Stimulated activated CD8-positive, alpha-beta memory T cell treated with anti-CD3 and anti-CD28 coated beads, Interleukin-12 subunit alpha, Interleukin-12 subunit beta, amount 100 ng/mL, for 24 hours (primary cell): ENCODE measurements around the gene TMPRSS9.
"Not testable (repeated sequence)": the region's sequence is repeated elsewhere in the genome, so short reads cannot be mapped to it uniquely, and the experiment has no call there.

Experiments used
- DNase-seq: peaks from one replicate; pipeline ENCODE4 v3.0.0-alpha.2; 2020; ENCODE audit errors: extremely low read depth

TMPRSS9 gene

DNA sequence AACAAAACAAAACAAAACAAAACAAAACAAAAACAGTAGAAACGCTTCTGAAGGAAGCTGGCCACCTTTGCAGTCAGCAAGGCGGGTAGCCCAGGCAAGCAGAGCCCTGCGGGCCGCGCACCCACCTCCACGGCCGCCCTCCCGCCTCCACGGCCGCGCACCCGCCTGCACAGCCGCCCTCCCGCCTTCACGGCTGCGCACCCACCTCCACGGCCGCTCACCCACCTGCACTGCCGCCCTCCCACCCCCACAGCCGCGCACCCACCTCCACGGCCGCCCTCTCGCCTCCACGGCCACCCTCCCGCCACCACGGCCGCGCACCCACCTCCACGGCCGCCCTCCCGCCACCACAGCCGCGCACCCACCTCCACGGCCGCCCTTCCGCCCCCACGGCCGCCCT, 76.3 kb downstream of the TMPRSS9 start:
- no peak for DNase-seq

DNA sequence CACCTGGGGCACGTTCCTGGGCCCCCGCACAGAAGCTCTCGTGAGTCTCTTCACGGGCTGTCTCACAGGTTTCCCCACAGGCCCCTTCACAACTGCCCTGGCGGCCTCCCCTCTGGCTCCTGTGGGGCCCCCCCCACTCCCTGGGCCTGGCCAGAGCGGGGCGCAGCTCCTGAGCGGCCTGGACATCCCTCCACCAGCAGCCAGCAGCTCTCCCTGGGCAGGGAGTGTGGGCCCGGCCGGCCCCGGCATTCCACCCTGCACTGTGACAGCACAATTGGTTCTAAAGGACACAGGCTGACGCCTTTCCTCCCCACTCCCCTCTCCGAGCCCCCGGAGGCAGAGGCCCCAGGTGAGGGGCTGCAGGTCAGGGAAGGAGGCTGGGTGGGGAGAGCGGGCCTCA, 76.9 kb downstream of the TMPRSS9 start:
- no peak for DNase-seq

DNA sequence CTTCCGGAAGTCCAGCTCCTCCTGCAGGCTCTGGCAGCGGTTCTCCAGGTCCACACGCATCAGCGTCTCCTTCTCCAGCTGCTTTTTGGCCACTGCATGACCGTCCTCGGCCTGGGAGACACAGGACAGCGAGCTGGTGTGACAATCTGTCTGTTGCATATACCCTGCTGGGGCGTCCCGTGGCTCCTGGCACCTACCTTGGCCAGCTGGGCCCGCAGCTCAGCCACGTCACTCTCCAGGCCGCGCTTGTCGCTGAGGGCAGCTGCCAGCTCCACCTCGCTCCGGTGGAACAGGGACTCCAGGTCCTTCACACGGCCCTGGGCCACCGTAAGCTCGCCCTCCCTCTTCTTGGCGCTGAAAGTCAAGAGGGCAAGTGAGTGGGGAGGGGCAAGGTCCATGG, 78.1 kb downstream of the TMPRSS9 start:
- no peak for DNase-seq

DNA sequence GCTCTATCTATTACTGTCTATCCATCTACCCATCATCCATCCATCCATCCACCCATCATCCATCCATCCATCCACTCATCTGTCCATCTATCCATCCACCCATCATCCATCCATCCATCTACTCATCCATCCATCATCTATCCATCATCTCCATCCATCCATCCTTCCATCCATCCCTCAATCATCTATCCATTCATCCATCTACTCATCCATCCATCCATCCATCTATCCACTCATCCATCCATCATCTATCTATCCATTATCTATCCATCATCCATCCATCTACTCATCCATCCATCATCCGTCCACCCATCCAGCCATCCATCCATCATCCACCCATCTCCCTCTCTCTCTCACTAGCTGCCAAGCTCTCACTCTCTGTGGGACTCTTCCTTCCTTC, 80.5 kb downstream of the TMPRSS9 start:
- no peak for DNase-seq

DNA sequence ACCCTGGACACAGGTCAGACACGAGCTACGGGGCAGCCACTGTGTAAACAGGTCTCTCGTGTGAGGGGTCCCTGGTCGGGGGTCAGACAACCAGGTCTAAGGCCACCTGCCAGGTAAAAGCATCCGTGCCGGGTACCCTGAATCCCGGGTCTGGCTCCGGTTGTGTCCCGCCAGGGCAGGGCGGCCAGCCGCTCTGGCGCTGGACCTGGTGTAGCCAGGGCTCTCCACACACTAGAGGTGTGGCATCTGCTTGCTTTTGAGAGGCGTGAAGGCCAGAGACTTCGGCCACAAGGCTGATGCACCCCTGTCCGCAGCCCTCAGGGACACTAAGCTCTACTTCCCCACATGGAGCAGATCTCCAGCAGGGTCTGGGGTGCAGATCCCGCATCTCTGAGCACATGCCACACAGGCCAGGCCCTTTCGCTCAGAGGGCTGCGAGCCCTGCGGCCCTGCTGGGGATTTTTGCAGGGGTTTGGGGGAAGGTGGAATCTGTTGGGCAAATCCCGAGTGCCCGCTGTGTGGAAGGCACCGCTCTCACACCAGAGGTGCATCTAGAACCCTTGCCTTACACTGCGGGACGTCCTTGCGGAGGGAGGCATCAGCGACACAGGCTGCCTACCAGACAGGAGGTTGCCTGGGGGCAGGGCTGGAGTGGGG, 81.2 kb downstream of the TMPRSS9 start:
- DNase-seq = no peak

DNA sequence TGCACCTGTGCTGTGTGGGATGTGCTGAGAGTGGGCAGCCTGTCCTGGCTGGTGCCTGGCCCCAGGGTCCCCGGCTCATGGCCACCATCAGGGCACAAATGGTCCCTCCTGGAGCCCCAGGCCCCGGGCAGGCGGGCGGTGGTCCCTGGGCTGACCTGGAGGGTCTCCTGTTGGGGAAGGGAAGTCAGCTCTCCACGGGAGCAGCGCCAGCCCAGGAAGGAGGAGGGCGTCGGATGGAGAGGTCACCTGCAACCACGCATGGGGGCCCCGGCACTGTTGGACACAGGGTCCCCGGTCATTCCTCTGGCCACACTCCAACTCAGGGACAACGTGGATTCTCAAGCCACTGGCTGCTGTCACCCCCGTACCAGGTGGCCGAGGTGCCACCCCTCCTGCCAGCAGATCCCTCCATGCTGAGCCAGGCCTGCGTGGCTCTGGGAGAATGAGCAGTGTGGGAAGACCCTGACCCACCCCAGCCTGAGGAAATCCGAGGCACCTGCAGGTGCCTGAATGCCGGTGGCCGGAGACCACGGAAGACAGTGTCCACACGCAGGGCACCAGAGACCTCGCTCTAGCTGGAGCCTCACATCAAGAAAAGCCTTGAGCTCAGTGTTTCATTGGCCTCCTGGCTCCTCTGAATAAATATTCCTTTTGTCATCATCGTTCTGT, 83.2 kb downstream of the TMPRSS9 start:
- no peak for DNase-seq

DNA sequence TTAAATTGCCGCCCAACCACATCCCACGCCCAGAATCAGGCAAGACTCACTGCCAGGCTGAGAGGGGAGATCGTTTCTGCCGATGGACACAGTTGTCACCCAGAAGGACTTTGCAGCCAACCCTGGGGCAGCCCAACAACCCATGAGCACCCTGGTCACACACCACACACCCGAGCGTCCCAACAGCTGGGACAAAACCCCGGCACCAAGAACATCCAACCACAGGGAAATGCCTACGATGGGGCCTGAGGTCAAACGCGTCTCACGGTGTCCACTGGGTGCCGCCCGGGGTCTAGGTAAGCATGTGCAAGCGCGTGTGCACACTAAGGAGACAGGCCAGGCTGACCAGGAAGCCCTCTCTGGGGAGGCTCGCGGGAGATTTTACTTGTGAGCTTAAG, 83.7 kb downstream of the TMPRSS9 start:
- DNase-seq = no peak

DNA sequence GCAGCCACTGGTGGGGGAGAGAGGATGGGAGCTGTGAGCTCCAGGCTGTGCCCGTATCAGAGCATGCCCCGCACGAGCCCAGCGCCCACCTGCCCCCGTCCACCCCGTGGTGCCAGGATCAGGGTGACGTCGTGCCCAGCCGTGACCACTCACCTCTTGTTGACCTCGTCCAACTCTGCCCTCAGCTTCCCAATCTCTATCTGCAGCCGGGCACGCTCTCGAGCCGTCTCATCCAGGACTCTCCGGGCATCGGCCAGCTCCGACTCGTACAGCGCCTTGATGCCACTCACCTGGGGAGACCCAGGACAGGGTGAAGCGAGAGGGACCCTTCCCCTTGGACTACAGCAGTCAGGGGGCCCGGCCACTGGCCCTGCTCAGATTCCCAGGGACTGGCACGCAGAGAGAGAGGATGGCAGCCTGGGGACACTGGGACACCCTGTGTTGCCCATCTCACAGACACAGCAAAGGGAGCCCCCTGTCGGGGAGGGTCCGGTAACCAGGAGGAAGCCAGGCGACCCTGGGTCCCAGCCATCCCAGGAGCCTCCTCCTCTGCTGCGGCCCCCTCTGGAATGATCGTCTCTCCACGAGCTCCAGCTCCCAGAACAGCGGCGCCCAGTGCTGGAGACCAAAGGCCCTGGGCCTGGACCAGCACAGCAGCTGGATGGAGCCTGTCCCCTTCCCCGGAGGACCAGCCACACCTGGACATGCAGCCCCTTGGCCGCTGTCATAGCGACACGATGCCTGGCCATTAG, 84.4 kb downstream of the TMPRSS9 start:
- DNase-seq = no peak

DNA sequence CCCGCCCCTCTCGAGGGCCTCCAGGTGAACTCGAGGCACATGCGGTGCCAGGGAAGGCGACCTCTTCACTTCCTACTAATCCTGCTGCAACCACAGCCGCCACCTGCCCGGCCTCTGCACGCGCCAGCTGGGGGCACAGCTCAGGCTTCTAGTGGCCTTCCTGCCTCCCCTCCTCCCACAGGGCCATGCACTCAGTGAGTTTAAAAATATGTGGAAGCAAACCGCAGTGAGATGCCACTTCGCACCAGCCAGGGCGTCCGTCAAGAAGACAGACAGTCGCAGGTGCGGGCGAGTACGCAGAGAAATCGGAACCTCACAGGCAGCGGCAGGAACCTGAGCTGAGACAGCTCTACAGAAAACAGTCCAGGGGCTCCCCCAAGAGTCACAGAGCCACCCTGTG, 86.3 kb downstream of the TMPRSS9 start:
- no peak for DNase-seq

DNA sequence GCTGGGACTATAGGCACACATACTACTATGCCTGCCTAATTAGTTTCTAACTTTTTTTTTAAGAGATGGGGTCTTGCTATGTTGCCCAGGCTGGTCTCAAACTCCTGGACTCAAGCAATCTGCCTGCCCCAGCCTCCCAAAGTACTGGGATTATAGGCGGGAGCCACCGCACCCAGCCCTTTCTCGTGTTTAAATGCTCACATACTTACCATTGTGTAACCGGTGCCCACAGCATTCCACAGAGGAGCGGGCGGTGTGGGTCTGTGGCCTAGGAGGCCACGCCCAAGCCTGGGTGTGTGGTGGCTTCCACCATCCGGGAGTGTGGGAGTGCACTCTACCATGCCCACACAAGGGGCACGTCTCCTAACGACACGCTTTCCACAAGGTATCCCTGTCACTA, 89.0 kb downstream of the TMPRSS9 start:
- DNase-seq = no peak

DNA sequence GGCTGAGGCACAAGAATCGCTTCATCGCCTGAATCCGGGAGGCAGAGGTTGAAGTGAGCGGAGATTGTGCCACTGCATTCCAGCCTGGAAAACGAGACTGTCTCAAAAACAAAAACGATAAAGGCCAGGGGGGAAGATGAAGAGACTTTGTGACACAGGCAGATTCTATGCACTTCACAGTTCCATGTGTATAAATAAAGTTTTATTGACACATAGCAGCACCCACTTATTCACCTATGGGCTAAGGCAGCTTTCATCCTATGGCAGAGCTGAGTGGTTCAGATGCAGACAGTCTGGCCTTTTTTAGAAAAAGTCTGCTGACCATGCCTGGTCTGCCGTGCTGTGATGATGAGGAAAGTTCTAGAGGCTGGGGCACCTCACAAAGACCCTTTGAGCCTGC, 91.1 kb downstream of the TMPRSS9 start:
- no peak for DNase-seq

DNA sequence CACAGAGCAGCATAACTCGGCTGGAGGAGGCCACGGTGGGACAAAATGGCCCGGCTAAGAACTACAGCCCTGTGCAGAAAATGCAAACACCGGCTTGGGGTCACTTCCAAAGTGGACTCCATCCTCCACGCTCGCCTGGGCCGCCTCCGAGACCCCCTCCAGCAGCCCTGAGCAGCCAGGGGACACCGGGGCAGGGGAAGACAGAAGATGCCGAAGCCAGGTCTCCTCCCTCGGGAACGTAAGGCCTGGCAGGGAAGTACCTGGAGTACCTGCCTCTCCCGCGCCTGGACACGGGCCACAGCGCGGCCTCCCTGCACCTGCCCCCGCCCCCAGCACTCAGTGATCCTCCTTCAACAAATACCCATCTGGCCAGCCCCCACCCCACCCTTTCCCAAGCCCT, 91.7 kb downstream of the TMPRSS9 start:
- DNase-seq = no peak

DNA sequence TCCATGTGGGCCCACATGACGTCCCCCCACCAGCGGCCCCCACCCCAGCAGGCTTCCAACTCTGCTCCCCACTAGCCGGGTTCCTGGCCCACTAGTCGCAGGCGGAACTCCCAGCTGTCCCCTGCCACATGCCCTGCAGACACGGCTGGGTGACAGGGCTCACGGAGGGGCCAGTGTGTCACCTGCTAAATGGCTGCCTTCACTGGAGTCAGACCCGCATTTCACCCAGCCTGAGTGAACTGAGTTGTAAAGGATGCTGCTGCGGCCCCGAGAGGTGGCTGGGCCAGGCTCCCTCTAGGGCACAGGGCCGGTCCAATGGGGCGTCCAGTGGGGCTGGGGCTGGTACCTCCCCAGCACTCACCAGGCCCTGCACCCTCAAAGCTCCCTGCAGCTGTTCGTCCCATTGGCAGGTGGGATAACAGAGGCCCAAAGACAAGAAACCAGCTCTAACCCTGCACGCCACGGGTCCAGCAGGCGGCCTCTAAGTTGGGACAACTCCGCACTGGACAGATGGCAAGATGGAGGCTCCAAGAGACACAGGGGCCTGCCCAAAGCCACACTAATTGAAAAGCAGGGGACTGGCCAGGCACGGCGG, 93.5 kb downstream of the TMPRSS9 start:
- DNase-seq = no peak

DNA sequence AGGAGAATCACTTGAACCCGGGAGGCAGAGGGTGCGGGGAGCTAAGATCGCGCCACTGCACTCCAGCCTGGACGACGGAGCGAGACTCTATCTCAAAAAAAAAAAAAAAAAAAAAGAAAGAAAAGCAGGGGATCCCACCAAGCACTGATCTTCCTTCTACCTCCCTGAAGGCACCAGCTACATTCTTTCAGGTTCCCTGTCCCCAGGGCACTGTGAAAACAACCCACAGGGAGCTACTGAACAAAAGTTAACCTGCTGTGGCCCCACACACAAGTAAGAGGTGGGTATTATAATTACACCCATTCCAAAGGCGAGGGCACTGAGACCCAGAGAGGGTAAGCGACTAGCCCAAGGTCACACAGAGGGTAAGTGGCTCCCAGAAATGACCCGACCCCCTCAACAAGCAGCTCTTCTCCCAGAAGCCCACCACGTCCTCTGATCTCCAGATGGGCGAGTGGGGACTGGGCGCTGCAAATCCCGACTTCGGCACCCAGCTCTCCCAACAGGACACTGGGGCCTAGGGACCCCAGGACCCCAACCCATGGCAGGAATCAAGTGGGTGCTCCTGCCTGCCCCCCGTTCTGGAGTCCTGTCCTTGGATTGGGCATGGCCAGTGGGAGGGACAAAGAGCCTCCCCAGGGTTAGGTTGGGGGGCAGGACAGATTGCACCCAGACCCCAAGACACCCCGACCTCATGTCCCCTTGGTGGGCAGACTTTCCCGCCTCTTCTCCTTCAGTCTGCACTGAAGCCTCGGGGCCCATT, 94.3 kb downstream of the TMPRSS9 start:
- DNase-seq = no peak

DNA sequence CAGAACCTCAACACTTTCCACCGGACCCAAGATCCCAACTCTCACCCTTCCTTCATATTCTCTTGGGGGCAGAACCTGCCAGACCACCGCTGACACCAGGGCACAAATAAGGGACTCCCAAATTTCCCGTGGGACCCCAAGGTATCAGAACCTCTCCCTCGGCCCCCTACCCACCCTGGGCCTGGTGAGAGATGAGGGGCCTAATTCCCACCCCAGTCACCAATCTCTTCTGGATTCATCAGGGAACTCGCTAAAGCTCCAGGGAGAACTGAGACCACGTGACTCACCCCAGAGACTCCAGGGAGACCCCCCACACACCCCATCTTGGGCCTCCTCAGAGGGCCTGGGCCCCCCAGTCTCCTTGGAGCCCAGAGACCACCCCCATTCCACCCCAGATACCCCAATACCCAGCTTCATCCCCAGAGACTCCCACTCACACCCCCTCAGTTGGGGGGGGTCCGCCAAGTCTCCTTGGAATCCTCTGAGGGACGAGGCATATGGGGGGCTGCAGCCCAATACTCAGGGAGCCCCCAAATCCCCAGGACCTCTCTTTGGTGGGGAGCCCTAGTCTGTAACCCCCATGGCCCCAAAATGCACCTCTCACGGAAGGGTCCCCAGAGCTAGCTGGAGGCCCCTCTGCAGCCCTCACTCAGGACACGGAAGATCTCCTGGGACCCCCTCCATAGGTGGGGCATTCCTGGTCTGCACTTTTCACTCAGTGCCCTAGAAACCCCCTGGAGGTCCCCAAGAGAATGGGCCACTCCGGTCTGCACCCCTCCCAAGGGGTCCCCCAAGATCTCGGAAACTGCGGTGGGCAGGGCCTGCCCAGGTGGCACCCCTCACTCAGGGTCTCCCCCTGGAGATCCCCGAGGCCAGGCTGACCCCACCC, 95.1 kb downstream of the TMPRSS9 start:
- no peak for DNase-seq

DNA sequence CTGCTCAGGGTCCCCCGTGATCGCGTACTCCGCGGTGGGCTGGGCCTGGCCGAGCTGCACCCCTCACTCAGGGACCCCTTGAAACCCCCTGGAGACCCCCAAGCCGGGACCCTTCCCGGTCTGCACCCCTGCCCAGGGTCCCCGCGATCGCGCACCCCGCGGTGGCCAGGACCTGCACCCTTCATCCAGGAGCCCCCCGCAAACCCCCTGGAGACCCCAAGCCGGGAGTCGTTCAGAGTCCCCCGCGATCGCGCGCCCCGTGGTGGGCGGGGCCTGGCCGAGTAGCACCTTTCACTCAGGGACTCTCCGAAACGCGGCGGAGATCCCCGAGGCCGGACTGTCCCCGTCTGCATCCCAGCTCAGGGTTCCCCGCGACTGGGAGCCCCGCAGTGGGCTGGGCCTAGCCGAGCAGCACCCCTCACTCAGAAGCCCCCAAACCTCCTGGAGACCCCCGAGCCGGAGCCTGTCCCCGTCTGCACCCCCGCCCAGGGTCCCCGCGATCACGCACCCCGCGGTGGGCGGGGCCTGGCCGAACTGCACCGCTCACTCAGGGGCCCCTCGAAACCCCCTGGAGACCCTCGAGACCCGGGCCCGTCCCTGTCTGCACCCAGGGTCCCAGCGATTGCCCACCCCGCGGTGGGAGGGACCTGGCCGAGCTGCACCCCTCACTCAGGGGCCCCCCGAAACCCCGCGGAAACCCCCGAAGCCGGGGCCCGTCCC, 95.9 kb downstream of the TMPRSS9 start:
- DNase-seq = no peak

DNA sequence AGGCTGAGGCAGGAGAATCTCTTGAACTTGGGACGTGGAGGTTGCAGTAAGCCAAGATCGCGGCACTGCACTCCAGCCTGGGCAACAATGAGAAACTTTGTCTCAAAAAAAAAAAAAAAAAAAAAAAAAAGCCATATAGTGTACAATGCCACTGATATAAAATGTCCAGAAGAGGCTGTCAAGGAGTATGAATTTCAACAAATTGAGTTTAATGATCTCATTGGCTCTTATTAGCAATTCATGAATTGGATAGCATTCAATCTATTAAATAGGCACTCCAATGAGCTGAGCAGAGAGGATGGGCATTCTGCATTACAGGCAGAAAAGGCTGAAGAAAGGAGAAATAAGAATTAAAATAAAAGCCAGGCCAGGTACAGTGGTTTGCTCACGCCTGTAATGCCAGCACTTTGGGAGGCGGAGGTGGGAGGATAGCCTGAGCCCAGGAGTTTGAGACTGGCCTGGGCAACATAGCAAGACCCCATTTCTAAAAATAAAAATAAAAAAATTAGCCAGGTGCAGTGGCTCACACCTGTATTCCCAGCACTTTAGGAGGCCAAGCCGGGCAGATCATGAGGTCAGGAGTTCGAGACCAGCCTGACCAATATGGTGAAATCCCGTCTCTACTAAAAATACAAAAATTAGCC, 97.5 kb downstream of the TMPRSS9 start:
- DNase-seq = no peak

DNA sequence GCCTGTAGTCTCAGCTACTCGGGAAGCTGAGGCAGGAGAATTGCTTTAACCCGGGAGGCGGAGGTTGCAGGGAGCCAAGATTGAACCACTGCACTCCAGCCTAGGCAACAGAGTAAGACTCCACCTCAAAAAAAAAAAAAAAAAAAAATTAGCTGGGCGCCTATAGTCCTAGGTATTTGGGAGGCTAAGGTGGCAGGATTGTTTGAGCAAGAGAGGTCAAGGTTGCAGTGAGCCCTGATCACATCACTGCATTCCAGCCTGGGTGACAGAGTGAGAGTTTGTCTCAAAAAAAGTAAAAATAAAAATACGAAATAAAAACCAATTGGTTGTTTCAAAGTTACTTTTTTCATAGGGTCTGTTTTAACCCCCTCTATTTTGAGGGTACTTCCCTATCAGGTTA, 98.0 kb downstream of the TMPRSS9 start:
- no peak for DNase-seq

DNA sequence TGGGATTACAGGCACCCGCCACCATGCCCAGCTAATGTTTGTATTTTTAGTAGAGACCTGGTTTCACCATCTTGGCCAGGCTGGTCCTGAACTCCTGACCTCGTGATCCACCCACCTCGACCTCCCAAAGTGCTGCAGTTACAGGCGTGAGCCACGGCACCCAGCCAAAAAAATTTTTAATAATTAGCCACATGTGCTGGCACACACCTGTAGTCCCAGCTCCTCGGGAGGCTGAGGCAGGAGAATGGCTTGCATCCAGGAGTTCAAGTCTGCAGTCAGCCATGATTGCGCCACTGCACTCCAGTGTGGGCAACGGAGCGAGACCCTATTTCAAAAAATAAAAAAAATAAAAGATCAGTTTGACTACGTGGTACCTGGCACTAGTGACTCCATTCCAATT, 98.7 kb downstream of the TMPRSS9 start:
- not testable (repeated sequence) for DNase-seq

DNA sequence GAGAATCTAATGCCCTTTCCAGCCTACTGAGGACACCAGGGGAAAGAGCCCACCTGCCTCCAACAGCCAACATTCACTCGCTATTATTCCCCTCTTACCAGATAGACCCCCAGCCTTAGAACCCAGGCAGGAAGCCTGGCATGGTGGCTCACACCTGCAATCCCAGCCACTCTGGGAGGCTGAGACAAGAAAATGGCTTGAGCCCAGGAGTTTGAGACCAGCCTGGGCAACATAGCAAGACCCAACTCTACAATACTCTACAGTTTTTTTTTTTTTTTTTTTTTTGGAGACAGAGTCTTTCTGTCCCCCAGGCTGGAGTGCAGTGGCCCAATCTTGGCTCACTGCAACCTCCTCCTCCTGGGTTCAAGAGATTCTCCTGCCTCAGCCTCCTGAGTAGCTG, 100.2 kb downstream of the TMPRSS9 start:
- no peak for DNase-seq
